NCI-H69 (cell line): ENCODE measurements around the gene SELENBP1.
"Not testable (repeated sequence)": the region's sequence is repeated elsewhere in the genome, so short reads cannot be mapped to it uniquely, and the experiment has no call there.

ENCODE experiments used
- DNase-seq: peaks from one replicate; lab custom pipeline; 2025; lab: John Stamatoyannopoulos, UW

SELENBP1 gene

DNA sequence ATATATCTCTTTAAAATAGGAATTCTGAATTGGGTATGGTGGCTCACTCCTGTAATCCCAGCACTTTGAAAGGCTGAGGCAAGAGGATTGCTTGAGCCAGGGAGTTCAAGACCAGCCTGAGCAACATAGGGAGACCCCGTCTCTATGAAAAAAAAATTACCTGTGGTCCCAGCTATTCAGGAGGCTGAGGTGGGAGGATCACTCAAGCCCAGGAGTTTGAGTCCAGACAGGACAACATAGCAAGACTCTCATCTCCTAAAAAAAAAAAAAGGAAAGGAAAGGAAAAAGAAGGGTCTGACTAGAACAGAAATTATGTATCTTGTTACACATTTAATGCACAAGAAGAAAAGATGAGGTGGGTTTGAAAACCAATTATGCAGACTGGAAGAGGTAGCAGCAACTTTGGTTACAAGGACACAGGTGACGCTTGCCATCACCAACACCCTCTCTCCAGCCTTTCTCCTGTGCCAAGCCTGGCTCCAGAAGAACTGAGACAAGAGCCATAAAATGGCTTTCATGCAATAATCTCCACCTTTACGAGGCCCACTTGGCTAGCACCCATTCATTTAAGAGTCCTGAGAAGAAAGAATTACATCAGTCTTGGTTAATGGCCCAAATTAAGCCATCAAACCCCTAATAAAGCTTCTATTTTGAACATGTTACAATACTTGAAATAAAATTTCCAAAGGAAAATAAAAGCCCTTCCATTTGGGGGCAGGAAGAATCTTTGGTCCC, 4.8 kb upstream of the SELENBP1 start:
- DNase-seq: no peak

DNA sequence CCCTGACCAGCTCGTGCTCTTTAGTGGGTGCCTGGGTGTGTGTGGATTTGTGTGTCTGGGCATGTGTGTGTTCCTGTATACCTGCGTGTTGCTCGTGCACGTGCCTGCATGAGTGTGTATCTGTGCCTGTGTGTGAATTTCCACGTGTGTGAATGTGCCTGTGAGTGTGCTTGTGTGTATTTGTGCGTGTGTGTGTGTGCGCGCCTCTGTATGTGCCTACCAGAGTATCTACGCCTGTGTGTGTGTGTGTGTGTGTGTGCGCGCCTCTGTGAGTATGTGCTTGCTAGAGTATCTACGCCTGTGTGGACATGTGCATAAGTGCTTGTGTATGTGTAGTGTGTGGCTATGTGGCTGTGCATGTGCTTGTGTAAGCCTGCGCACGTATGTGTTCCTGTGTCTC, 691 bp upstream of the SELENBP1 start:
- peak; percentile 23 for DNase-seq

DNA sequence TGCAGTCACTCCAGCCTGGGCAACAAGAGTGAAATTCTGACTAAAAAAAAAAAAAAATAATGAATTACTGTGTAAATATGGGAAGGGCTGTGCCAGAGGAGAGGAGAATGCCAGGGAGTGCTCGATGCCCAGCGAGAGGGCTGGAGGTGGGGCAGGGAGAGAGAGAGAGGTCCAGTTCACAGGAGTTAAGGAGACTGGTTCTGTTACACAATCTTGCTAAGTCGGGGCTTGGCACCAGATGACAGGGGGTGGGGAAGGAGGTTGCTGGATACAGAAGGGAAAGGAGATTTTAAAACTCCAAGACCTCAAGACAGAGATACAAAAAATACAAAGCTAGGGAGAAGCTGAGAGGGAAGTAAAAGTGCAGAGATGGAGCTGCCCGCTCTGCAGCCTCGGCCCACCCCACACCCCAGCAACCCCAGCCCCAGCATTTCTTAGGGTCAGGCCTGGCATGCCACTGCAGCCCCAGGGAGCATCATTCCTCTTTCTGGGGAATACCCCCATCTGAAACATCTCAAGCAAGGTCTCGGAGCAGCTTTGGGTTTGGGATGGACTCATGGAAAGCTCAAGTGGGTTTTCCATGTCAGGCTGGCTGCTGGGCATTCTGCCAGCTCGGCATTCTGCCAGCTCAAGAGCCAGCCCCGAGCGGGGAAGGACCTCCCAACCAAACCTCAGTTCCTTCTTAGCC, 991 bp downstream of the SELENBP1 start:
- DNase-seq: peak; percentile 90

DNA sequence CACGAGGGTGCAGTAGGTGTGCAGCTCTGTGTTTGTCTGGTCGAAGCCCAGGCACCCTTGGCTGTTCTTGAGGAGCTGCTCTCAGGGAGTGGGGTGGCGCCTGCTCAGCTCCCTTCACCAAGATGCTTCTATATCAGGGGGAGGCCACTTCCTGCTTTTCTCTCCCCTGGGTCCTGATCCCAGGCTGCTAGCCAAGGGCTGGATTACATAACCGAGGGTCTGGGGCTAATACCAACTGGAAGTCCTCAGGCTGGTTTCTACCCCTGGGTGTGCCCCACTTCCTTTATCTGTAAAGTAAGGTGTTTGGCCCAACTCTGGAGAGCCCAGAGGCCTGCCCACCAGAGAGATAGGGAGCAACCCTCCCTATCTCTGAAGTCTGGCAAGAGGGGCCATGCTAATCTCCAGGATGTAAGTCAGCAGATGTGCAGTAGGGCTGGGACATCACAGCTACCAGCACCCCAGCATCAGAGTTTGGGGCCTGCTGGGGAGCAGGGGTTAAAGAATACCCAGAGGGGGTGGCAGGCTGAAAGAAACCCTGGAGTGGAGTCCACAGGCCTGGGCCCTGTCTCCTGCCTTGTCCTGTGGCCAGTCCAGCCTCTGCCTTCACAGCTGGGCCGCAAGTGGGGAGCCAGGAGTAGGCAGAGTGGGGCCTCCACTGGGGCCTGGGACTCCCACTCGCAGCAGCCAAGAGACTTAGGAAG, 2.1 kb downstream of the SELENBP1 start:
- DNase-seq: peak; percentile 53

DNA sequence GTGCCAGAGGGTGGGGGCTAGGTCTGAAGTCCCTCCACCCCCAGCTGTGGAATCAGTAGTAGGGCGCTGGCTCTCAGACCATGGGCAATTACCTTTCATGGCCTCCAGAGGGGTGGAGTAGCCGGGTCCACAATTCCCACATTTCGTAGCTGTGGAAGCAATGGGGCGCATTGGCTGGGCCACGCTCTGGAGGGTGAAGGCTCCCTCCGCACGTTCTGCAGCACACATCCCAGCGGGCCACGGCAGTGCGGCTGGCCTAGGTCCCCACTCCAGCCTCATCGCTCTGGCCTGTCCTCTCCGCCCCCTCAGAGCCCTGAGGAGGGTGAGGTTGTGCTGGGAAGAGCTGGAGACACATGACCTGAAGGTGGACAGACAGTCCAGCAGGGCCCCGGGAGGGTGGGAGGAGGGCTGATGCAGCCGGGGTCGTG, 2.9 kb downstream of the SELENBP1 start:
- DNase-seq: no peak

DNA sequence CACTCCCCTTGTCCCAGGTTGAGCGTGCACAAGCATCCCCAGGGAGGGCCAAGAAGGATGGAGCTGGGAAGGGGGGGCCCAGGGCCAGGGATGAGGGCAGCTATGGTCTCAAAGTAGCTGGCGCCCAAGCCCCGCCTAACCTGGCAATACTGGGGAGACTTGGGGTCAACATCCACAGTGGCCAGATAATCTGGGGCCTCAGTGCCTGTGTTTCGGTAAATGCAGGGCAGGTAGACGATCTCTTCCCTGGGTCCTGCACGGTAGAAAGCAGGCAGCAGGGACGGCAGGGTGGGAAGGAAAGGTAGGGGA, 3.2 kb downstream of the SELENBP1 start:
- no peak for DNase-seq

DNA sequence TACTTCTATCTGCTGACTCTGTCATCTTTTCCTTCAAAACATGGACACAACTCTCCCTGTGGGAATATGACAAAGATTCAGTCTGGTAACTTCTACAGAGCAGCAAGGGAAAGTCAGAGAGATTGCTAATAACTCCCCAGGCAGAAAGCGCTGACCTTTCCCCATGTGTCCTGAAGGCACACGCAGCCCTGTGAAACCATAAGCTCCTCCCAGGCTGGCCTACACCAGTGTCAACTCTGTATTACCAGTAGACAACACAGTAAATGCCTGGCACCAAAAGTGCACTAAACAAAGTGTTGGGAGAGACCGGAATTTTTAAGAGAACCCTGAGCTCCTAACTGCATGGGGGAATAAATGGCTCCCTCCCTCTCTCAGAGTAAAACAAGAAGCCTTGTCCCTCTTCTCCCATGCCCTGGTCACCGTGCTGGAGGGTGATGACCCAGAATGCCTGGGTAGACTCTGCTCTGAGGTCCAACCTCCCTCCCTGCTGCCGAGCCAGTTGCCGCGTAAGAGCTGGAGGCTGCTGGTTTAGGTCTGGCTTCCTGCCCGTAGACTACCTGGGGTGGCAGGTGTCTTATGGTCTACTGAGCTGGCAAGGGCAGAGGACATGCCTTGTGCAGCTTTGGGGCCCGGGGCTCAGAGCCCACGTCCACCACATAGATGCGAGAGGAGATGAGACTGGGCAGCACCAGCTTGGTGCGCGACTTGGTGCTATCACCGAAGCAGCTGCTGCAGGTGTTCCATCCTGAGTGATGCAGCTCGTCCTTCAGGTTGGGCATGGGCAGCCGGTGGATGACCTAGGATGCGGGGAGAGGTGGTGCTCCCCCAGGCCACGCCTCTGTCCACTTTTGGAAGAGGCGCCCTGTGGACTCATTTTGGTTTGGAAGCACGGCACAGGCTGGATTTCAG, 3.9 kb downstream of the SELENBP1 start:
- DNase-seq: peak; percentile 68

DNA sequence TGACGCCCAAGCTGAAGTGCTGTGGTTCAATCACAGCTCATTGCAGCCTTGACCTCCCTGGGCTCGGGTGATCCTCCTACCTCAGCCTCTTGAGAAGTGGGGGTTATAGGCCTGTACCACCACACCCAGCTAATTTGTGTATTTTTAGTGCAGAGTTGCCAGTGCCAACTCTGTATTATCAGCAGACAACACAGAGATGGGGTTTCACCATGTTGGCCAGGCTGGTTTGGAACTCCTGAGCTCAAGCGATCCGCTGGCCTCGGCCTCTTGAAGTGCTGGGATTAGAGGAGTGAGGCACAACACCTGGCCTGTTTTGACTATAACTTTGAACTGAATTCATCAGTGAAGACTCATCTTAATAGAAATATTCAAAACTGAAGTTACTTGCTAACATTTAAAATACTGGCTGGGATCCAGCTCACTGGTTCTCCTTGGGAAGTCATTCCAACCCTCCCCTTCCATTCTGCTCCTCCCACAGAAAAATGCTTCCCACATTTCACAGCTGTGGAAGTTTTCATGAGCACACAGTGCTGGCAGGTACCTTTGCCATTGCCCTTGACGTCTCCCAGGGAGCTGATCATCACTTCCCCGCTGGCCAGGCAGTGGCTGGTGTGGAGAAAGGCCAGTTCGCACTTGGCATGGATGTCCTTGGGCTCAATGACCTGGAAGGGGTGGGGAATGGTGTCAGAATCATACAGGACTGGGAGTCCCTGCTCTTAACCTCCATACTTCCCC, 4.7 kb downstream of the SELENBP1 start:
- DNase-seq: no peak

DNA sequence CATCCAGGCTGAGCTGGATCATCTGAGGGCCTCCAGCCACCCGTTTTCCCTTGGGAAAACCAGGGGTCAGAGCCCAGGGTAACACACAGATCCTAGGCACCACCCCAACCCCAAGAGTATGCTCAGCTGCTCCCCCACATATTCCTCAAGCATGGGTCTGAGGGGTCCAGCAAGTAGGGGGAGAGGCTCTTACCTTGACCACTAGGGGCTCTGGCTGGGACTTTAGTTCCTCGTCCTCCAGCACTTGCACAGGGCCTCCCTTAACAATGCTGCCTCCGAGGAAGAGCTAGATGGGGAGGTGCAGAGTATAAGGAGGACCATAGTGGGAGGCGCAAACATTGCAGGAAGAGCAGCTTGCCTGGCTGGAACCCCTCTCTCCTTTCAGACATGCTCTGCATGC, 7.5 kb downstream of the SELENBP1 start:
- DNase-seq: no peak

DNA sequence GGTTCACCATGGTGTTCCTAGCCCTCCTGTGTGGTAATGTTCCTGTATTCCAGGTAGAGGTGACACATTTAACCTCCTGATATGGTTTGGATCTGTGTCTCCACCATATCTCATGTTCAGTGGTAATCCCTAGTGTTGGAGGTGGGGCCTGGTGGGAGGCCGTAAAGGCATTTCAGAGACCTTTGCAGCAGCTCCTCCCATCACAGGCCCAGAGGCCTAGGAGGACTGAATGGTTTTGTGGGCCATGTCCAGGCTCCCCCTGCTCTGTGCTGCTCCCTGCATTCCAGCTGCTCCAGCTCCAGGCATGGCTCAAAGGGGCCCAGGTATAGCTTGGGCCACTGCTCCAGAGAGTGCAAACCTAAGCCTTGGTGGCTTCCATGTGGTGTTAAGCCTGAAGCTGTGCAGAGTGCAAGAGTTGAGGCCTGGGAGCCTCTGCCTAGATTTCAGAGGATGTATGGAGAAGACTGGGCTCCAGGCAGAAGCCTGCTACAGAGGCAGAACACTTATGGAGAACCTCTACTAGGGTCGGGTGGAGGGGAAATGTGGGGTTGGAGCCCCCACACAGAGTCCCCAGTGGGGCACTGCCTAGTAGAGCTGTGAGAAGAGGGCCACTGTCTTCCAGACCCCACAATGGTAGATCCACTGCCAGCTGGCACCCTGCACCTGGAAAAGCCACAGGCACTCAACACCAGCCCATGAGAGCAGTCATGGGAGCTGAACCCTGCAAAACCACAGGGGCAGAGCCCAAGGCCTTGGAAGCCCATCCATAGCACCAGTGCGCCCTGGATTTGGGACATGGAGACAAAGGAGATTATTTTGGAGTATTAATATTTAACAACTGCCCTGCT, 10.0 kb downstream of the SELENBP1 start:
- no peak for DNase-seq

DNA sequence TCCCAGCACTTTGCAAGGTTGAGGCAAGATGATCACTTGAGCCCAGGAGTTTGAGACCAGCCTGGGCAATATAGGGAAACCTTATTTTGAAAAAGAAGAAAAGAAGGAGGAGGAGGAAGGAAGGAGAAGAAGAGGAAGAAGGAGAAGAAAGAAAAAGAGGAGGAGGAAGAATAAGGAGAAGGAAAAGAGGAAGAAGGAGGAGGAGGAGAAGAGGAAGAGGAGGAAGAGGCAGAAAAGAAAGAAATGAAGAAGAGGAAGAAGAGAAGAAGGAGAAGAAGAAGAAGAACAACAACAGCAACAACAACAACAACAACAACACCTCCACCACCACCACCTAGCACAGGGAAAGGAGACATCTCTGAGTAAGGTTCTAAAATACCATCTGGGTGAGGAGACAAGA, 10.6 kb downstream of the SELENBP1 start:
- no peak for DNase-seq

DNA sequence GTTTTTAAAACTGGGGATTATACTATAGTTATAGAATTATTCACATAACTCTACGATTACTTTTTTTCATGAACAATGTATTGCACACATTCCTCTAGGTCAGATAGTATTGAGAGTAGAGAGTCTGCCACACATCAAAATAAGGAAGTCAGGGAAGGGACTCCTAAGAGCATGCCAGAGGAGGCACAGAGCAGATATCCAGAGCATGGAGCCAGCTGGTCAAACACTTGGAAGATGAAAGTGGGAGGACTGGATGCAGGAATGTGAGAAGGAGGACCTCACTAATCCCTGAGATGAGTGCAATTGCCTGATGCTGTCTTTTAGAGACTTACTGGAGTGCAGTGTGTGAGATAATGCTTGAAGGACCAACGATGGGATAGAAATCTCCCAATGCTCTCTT, 15.8 kb downstream of the SELENBP1 start:
- DNase-seq: no peak

DNA sequence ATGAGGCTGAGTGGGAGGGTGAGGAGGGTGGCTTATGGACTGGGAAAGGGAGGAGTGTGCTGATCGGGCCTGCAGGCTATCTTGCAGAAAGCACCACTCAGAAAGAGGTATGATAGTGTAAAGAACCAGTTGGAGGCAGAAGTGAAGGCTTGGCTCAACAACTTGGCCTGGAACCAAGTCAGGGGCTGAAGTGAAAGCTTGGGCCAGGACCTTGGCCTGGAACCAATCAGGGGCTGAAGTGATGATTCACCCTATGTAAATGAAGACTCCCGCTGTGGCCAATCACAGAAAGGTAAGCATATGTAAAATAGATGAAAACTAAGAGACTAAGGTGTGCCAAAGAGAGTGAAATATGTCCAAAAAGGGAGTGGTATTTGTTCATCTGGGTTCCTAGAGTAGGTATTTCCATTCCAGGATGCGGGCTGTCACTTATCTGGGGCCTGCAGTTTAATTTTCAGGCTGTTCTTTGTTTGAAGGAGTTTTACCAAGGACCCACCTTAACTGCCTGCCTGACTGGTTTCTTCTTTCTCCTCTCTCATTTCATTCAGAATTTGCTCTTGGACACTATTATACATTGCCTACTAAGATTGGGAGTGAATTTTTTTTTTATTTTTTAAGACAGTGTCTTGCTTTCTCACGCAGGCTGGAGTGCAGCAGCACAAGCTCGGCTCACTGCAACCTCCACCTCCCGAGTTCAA, 20.3 kb downstream of the SELENBP1 start:
- DNase-seq: peak; percentile 32

DNA sequence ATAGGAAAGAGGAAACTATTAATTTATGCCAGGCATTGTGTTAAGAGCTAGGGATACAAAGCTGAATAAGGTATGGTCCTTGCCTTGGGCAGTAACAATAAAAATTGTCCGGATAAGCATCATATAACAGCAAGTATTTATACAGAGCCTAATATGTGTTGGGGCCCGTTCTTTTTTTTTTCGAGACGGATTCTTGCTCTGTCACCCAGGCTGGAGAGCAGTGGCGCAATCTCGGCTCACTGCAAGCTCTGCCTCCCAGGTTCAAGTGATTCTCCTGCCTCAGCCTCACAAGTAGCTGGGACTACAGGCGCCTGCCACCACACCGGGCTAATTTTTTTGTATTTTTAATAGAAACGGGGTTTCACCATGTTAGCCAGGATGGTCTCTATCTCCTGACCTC, 22.2 kb downstream of the SELENBP1 start:
- DNase-seq: not testable (repeated sequence)

DNA sequence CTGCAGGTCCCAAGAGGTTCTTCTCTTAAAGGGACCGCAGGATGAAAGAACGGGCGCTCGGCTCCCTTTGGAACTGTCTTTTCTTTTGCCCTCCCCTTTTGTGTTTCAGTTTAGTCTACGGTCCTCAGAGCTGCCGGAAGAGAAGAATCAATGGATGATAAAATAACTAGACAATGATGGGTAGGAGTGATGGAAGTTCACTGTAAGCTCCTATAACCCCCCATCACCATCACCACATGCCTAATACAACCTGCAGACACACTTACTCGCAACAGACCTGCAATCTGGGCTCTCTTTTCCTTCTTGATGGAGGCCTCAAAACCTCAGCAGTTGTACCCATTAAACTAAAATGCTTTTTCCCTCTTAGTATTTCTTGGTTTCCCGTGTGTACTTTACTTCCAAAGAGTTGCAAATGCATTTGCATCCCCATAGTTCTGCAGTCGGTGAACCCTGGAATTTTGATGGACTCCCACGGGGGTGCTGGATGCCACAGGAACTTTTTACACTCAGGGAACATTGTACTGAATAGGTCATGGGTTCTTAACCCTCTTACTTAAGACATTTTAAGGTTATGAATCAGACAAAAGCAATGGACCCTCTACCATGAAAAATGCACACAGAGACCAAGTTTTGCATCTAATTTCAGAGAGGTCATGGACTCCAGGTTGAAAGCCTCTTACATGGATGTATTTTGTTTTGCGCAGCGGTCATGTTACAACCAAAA, 24.8 kb downstream of the SELENBP1 start:
- DNase-seq: no peak

DNA sequence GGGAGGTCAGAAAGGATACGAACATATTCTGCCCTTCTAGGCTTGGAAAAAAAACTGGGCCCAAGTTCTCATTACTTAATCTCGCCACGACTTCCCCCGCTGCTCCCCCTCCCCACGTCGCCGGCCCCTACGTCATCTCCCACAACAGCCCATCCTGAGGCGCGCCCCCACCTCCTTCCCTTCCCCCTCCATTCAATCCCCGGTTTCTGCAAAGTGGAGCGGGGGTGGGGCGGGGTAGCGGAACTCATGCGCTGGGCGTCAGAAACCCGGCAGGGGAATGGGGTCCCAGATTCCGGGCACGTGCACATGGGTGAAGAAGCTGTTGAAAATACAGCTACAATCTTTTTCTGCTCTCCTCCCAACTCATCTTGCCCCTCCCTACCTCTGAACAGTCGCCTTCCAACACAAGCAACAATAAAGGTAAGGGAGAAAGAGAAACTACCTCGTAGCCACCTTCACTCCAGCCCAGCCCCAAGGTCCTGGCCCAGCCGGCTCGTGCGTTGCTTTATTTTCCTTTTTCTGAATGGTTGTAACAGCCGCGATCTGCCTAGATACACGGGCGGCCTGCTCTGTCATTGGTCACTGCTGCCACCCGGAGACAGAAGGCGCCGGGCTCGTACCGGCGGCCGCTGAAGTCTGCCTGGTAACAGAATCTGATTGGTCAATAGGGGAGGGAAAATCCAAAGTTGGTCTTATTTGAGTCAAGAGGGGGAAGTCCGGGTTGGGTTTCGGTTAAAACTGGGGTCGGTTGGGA, 25.6 kb downstream of the SELENBP1 start, which contains the start of gene RFX5:
Gene RFX5, minus strand, starts transcription at position 484 of the 754 bp plus-strand sequence. CDS start 932 bp downstream, outside the sequence.
- peak; percentile 99 for DNase-seq

DNA sequence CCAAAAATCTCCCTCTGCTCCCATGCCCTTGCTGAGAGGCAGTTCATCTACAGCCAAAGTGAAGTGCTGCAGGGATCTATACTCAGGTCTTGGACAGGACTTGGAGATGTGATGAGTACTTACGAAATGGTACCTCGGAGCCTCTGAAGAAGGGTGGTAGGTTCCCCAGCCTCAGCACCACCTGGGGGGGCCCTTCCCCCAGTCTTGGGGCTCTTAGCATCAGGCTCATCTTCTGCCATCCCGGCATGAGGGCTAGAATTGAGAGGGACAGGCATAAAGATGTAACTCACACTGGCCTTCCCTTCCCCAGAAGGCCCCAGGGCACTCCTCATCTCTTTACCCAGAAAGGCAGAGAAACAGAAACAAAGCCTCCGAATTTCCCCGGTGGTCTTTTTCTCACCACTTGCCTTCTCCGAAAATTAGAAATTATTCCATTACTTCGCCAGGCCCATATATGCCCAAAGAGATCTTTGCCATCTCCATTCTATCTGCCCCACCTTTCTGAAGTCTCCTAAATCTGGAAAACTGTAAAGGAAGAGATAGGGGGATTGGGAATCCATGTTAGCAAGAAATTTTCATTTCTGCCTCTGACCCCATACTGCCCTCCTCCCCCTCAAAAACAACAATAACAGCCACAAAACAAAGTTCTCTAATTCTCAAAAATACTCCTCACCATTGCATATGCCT, 26.3 kb downstream of the SELENBP1 start:
- DNase-seq: no peak

DNA sequence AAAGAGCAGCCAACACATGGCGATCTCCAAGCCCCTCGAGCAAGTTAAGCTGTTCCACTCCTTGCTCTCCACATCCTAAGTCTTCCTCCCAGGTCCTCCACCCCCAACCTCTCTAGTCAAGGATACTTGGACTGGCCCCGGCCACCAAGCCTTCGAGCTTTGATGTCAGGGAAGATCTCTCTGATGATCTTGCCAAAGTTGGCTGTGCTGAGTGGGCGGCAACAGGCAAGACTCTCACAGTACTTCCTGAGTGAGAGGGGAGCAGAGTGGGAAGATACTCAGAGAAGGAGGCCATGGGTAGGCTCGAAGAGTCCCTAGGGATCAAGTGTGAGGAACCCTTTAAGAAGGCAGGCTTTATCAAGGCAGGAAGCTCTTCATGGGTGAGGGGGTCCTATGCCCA, 28.2 kb downstream of the SELENBP1 start:
- DNase-seq: no peak
